NCI-H526 (cell line): Measurements from ENCODE around the gene LAMB4.
"Not testable (repeated sequence)": the region's sequence is repeated elsewhere in the genome, so short reads cannot be mapped to it uniquely, and the experiment has no call there.

ENCODE experiments used
- DNase-seq, 2 experiments: peaks; one replicate each; lab custom pipeline; 2025; lab: John Stamatoyannopoulos, UW

Gene LAMB4

GRCh38 chr7:108044345-108044744 lies 85.8 kb downstream of the LAMB4 start:
- no peak for DNase-seq

DNA sequence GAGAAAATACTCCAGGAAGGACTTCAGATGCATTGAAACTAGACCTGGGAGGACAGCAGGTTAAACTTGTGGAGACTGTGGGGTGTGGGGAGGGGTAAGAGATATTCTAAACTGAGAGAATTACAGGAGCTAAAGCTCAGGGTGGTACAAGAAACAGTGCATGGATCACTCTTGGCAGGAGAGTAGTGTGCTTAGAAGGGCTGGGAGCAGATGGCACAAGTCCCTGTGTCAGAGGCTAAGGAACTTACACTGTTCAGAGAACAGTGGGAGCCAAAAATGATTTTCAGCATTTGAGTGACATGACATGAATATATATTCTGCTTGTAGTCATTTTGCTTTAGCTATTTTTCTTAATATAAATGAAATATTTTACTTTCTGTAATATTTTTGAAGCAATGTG lies 91.2 kb downstream of the LAMB4 start:
- DNase-seq: no peak

- no peak for DNase-seq
Observed at GRCh38 chr7:108037741-108038140, 92.4 kb downstream of the LAMB4 start.

- DNase-seq: no peak
Observed at GRCh38 chr7:108037140-108037539, 93.0 kb downstream of the LAMB4 start.

GRCh38 chr7:108034586-108034985 lies 95.6 kb downstream of the LAMB4 start:
- no peak for DNase-seq

GRCh38 chr7:108033776-108034497 lies 96.2 kb downstream of the LAMB4 start:
- DNase-seq: no peak

DNA sequence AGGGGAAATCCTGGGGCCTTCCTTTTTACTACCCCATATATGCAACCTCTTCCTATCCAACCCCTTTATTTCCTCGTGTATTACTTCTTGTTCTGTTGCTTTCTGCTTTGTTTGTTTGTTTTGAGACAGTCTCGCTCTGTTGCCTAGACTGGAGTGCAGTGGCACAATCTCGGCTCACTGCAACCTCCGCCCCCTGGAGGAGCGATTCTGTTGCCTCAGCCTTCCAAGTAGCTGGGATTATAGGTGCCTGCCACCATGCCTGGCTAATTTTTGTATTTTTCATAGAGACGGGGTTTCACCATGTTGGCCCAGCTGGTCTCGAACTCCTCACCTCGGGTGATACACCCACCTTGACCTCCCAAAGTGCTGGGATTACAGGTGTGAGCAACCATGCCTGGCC lies 96.9 kb downstream of the LAMB4 start:
- not testable (repeated sequence) for DNase-seq

- no peak for DNase-seq
Observed at GRCh38 chr7:108030516-108030915, 99.6 kb downstream of the LAMB4 start.

DNA sequence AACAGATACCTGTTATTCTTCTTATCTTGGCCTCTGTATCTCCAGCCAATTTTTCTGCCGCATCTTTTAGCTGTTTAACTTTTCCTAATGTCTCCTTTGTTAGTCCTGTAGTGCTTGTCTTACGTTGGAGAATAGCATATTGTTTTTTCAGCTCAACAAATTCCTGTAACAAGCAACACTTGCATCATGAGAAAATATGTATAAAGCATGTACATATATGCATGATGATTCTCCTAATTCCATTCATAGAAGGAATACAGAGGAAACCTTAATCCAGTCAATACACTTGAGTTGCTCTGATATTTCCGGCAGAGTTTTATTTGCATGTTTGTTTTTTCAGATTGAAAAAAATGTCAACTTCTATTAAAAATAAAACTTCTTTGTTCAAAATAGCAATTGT lies 101.1 kb downstream of the LAMB4 start:
- no peak for DNase-seq

- no peak for DNase-seq
Observed at GRCh38 chr7:108028111-108028510, 102.0 kb downstream of the LAMB4 start.

- no peak for DNase-seq
Observed at GRCh38 chr7:108027239-108027638, 102.9 kb downstream of the LAMB4 start.

GRCh38 chr7:108026647-108027046 lies 103.5 kb downstream of the LAMB4 start:
- no peak for DNase-seq

DNA sequence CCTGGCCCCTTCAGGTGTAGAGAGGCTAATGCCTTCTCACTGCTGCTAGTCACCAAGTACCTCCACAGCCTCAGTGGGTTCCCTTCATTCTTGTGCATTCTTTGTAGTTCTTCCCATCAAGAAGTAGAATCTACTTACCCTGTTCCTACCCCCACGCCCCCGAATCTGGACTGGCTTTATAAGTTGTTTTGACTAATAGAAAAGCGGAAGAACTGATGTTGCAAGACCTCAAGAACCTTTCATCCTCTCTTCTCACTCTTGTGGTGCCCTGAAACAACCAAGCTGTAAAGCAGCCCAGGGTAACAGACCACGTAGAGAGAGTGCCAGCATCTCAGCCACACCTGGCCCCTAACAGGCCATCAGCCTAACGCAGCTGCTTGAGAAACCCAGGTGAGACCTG lies 104.0 kb downstream of the LAMB4 start:
- no peak for DNase-seq

- DNase-seq: no peak
Observed at GRCh38 chr7:108024538-108024937, 105.6 kb downstream of the LAMB4 start.

GRCh38 chr7:108020585-108020984 lies 109.6 kb downstream of the LAMB4 start:
- no peak for DNase-seq

DNA sequence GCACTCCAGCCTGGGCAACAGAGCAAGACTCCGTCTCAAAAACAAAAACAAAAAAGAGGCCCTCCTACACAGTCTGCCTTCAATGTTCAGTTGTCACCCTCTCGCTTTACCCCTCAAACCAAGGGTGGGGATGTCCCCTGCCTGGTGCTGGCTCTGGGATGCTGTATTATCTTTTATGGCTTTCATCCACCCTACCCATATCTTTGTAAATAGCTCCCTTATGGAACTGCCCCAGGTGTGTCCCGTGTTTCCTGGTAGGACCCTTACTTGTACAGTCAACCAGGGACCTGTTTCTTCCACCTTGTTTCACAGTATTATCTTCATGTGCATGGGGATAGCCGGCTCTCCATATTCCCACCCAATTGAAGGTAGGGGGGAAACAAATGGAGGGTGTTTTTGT lies 111.5 kb downstream of the LAMB4 start:
- no peak for DNase-seq

DNA sequence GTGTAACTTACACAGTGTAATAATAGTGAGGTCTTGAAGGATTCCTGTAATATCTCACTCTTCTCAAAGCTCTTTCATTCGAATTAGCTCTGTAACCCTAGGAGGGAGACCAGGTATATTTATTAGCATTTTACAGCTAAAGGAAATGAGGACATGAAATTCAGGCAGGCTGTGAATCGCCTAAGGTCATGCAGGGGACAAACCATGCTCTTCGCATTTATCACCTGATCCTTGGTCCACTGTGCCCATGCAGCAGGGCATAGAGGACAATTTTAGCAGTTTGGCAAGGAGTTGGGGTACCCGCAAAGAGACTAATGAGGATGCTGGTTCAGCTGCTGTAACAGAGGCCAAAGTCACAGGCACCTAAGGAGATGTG lies 112.4 kb downstream of the LAMB4 start:
- DNase-seq: no peak

GRCh38 chr7:108016841-108017775 lies 113.1 kb downstream of the LAMB4 start:
- DNase-seq: peak in 1 of 2 experiments; percentile 40

- no peak for DNase-seq
Observed at GRCh38 chr7:108015740-108016139, 114.4 kb downstream of the LAMB4 start.

DNA sequence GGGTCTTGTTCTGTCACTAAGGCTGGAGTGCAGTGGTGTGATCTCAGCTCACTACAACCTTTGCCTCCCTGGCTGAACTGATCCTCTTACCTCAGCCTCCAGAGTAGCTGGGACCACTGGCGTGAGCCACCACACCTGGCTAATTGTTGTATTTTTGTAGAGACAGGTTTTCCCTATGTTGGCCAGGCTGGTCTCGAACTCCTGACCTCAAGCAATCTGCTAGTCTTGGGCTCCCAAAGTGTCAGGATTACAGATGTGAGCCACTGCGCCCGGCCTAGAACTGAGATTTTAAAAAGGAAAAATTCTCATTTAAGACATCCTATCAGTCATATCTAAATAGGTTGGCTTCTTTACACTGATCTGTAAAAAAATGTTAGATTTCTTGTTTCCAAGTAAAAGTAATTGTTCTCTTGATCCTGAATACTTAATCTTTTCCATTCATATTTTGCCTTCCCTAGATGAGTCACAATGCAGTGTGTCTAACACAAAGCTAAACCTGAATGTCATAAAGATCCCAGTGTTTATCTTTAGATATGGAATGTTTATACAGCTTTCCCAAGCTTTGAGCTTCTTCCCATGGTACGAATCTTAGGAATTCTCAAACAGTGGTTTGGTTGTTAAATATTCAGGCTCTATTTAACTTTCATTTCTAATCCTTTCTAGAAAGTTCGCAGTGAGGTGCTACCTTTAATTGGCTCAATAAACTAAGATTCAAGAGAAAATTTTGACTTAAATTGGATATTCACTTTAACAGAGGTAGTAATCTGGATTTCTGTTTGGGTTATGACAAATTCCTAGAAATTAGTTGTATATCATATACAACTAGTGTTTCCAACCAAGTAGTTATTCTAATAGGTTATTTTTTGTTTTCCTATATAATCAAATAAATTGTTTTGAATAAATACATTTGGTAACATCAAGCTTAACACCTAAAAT lies 115.1 kb downstream of the LAMB4 start:
- DNase-seq: no peak

DNA sequence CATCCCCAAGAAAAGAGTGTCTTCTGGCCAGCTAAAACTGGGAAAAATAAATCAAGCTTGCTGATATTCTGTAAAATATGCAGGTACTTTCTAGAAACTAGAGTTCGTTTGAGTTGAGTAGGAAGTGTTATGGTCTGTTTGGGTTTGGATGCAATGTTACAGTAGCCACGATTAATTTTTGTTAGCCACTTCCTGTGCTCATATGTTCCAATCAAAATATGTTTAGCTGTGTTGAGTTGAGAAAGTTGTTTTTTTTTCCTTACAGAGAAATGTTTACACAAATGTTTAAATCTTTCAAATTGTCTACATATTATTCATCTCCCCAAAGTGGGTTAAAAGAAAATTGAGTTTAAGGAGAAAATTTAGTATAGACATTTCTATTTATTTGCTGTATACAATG lies 115.9 kb downstream of the LAMB4 start:
- no peak for DNase-seq
